GM19395 (cell line): ENCODE measurements around the gene CD209.

Experiments
- ATAC-seq: cut with Tn5 transposase; IDR thresholded peaks from one replicate; pipeline ENCODE4 v1.9.1; 2021; ENCODE audit warnings: mild to moderate bottlenecking, moderate library complexity; ENCODE audit not compliant: unreplicated experiment

The CD209 gene

GRCh38 chr19:7739801-7740681 is 7.3 kb downstream of the CD209 start:
- no peak for ATAC-seq

GRCh38 chr19:7739211-7739755 is 8.1 kb downstream of the CD209 start:
- no peak for ATAC-seq

GRCh38 chr19:7738023-7738422 is 9.3 kb downstream of the CD209 start:
- no peak for ATAC-seq

- ATAC-seq: no peak
Measured at GRCh38 chr19:7737215-7737614, 10.1 kb downstream of the CD209 start.

GRCh38 chr19:7736148-7736547 is 11.2 kb downstream of the CD209 start:
- no peak for ATAC-seq

- no peak for ATAC-seq
Measured at GRCh38 chr19:7734220-7735203, 12.8 kb downstream of the CD209 start.

GRCh38 chr19:7733376-7733775 is 14.0 kb downstream of the CD209 start:
- ATAC-seq: no peak

GRCh38 chr19:7732045-7732444 is 15.3 kb downstream of the CD209 start, which contains the start of gene CLEC4G:
CLEC4G (minus strand) TSS chr19:7732110; CDS start chr19:7732102, 8 bp downstream.
- no peak for ATAC-seq

- ATAC-seq: no peak
Measured at GRCh38 chr19:7731615-7732014, 15.7 kb downstream of the CD209 start.

- no peak for ATAC-seq
Measured at GRCh38 chr19:7731218-7731595, 16.1 kb downstream of the CD209 start.

GRCh38 chr19:7730286-7731217 is 16.8 kb downstream of the CD209 start:
- ATAC-seq: no peak

- no peak for ATAC-seq
Measured at GRCh38 chr19:7729831-7730285, 17.5 kb downstream of the CD209 start.

- ATAC-seq: no peak
Measured at GRCh38 chr19:7729211-7729610, 18.1 kb downstream of the CD209 start.

GRCh38 chr19:7725791-7726190 is 21.5 kb downstream of the CD209 start:
- ATAC-seq: no peak

- no peak for ATAC-seq
Measured at GRCh38 chr19:7722231-7722651, 25.1 kb downstream of the CD209 start.

GRCh38 chr19:7720351-7720750 is 27.0 kb downstream of the CD209 start:
- ATAC-seq: no peak

GRCh38 chr19:7718668-7719067 is 28.7 kb downstream of the CD209 start:
- no peak for ATAC-seq

- no peak for ATAC-seq
Measured at GRCh38 chr19:7716762-7717161, 30.6 kb downstream of the CD209 start.

GRCh38 chr19:7715671-7716070 is 31.7 kb downstream of the CD209 start:
- ATAC-seq: no peak

GRCh38 chr19:7710616-7711015 is 36.7 kb downstream of the CD209 start:
- no peak for ATAC-seq
